ENCODE measurements around the gene NRXN3.

DNA sequence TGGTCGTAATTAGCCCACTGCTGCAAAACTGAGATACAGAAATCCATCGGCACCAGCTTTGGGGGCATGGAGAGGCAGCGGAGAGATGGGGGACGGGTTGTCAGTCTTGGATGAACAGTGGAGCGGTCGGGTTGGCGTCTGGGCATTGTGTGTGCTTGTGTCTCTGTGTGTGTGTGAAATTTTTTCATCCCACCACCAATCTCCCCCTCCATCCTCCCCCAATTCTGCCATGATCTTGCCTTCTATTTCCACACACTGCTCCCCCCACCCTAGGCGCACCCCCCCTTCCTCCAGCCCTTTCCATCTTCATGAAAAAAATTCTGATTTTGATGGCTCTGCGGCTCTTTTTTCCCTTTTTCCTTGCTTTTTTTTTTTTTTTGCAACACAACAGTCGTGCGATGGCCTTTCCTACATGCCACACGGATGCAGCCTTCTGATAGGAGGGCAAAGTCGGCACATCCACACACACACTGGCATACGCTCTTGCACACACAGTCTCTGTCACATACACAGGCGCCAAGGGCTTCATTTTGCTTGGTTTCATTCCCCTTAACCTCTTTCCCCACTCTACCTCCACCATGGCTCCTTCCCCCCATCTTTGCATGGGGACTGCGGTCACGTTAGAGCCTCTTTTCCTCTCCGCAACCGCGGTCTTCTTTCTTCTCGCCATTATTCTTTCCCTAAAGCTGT, 3.3 kb downstream of the NRXN3 start:
- TF ChIP-seq EZH2phosphoT487 (IDR thresholded peaks at IDR 0.05; ENCODE audit: insufficient read depth, low read depth) (no peak), EZH2 (IDR thresholded peaks at IDR 0.05; ENCODE audit: insufficient read depth, poor library complexity, severe bottlenecking) (no peak)
